Measurements from ENCODE around the gene EPHA1. TPM values are rescaled to one million over a fixed set of nuclear protein-coding genes. Genes with fewer than 3 reads are reported as not detected.
A peak's percentile ranks its signal among the peaks of the same experiment; 100 is the strongest.

EPHA1 gene
- polyA plus RNA-seq, 1 of the 3 experiments (the other 2 are of a cell fraction): 0.49 TPM

DNA sequence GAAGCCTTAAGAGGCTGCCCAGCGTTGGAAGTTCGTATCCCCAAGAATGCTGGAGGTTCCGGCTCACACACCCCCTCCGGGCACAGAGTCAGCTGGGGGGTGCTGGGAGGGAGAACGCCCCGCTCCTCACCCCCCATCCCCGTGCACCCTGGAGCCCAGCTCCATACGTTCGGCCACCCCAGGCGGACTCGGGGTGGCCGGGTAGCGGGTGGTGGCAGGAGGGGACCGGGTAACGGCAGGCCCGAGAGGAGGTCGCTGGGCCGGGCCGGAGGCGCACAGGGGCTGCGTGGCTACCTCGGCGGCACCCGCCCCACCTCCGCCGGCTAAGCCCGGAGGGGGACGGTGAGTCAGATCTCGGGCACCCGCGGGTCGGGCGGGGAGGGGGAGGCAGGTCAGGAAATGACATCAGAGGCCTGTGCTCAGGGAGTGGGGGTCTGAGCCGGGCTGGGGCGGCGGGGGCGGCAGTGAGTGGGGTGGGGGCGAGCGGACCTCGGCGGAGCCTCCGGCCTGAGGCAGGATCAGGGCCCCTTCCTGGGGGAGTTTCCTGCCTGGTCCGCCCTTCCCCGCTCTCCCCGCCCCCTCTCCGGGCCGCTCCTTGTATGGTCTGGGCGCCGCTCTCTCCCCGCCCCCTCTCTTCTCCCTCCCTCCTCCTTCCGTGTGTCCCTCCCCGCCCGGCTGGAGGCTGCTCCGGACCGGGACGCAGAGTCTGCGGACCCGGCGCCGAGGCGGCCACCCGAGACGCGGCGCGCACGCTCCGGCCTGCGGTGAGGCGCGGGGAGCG, 27.8 kb downstream of the EPHA1 start, which contains the start of gene ZYX (continued):
- TF ChIP-seq, protein P1, sequence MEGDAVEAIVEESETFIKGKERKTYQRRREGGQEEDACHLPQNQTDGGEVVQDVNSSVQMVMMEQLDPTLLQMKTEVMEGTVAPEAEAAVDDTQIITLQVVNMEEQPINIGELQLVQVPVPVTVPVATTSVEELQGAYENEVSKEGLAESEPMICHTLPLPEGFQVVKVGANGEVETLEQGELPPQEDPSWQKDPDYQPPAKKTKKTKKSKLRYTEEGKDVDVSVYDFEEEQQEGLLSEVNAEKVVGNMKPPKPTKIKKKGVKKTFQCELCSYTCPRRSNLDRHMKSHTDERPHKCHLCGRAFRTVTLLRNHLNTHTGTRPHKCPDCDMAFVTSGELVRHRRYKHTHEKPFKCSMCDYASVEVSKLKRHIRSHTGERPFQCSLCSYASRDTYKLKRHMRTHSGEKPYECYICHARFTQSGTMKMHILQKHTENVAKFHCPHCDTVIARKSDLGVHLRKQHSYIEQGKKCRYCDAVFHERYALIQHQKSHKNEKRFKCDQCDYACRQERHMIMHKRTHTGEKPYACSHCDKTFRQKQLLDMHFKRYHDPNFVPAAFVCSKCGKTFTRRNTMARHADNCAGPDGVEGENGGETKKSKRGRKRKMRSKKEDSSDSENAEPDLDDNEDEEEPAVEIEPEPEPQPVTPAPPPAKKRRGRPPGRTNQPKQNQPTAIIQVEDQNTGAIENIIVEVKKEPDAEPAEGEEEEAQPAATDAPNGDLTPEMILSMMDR (IDR thresholded peaks at IDR 0.05): no peak
- TF ChIP-seq, protein P2, sequence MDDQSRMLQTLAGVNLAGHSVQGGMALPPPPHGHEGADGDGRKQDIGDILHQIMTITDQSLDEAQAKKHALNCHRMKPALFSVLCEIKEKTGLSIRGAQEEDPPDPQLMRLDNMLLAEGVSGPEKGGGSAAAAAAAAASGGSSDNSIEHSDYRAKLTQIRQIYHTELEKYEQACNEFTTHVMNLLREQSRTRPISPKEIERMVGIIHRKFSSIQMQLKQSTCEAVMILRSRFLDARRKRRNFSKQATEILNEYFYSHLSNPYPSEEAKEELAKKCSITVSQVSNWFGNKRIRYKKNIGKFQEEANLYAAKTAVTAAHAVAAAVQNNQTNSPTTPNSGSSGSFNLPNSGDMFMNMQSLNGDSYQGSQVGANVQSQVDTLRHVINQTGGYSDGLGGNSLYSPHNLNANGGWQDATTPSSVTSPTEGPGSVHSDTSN (IDR thresholded peaks at IDR 0.05): peak; percentile 45; the same call in 1 of the 2 replicates
- TF ChIP-seq RAD21 (IDR thresholded peaks at IDR 0.05; ENCODE audit: low read length) (no peak), EP300 (IDR thresholded peaks at IDR 0.05; ENCODE audit: borderline replicate concordance in 1 of 2, low read depth in 1 of 2, low read length in 1 of 2) (peak in 1 of 2 experiments; percentile 61; a peak in 2 of 4 replicates), TCF12 (IDR thresholded peaks at IDR 0.05) (peak; percentile 49; the same call in 1 of the 2 replicates), YY1 (IDR thresholded peaks at IDR 0.05; ENCODE audit: low read depth) (0 out of 2 replicates have a peak, but pooled peaks have one; percentile 18), EZH2phosphoT487 (IDR thresholded peaks at IDR 0.05; ENCODE audit: borderline replicate concordance, low read depth) (no peak), GABPA (IDR thresholded peaks at IDR 0.05; ENCODE audit: low read depth) (peak; percentile 67), NFIC (IDR thresholded peaks at IDR 0.05; ENCODE audit: borderline replicate concordance) (peak; percentile 13; the same call in 1 of the 2 replicates), SMC3 (IDR thresholded peaks at IDR 0.05; ENCODE audit: low read depth, low read length) (no peak), SIN3A (IDR thresholded peaks at IDR 0.05; ENCODE audit: borderline replicate concordance, low read depth, low read length) (peak; percentile 18; the same call in 1 of the 2 replicates), FOXJ3 (CRISPR knock-in tag; IDR thresholded peaks at IDR 0.05) (no peak), RFX5 (IDR thresholded peaks at IDR 0.05; ENCODE audit: low read length) (no peak)

DNA sequence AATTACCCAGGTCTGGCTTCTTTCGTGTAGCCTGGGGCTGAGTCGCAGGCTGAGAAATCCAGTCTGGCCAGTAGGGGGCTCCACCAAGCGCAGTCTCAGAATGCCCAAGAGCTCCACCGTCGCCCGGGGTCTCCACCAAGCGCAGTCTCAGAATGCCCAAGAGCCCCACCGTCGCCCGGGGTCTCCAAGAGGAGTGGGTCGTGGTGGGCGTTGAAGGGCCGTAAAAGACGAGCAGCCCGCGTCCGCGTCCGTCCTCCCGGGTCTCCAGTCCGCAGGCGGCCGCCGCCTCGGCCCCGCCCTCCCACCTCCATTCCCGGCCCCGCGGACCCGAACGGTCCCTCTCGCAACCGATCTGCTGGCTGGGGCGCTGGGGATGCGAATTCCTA, 28.4 kb downstream of the EPHA1 start:
- Histone ChIP-seq H3K79me2 (ENCODE audit: insufficient read depth) (peaks cover 80% of the 10 kb centered on the region), H3K36me3 (replicated peaks in 1 of 2; ENCODE audit: control insufficient read depth in 1 of 2, insufficient read depth in 2 of 2, low read length in 1 of 2) (peaks cover 16 to 34% of the 10 kb centered on the region in 2 experiments), H3K4me1 (ENCODE audit: control insufficient read depth in 1 of 2, insufficient read depth in 2 of 2, low read depth in 1 of 2, low read length in 1 of 2) (peaks cover 20 to 50% of the 10 kb centered on the region in 2 experiments; a peak in 3 of 4 replicates), H3K9me3 (no peaks in the 10 kb centered on the region), H4K20me1 (ENCODE audit: insufficient read depth) (peaks cover 34% of the 10 kb centered on the region), H3K4me2 (peak overlapping the region; percentile 90), H3K27ac (ENCODE audit: low read depth in 2 of 2, low read length in 1 of 2) (peak overlapping the region; percentile 91 to 100), H3K4me3 (ENCODE audit: low read depth in 2 of 2, low read length in 1 of 2) (peak overlapping the region; percentile 79 to 99), H3K9me2 (no peaks in the 10 kb centered on the region), H3F3A (replicated peaks; ENCODE audit: insufficient read depth) (peaks cover 24% of the 10 kb centered on the region), H2AFZ (ENCODE audit: low read depth) (peak overlapping the region; percentile 58; the same call in 1 of the 2 replicates), H3K27me3 (ENCODE audit: insufficient read depth) (no peaks in the 10 kb centered on the region), H3K9ac (peak overlapping the region; percentile 99)
- under 1% methylated on average over 6 of the region's 35 CpGs for WGBS (ENCODE audit: low lambda C conversion rate)
- ChIA-PET CTCF (interaction anchor here (0.6 to 5.8 kb wide), 36 partner anchors 8 to 521 kb away, joined by 3 to 50 read pairs (median 6); partner anchors contain the start of genes CASP2, EPHA1, GSTK1 and TCAF1), POLR2A (interaction anchor here (0.6 to 1.4 kb wide), 4 partner anchors 17 to 117 kb away, joined by 3 to 5 read pairs (median 4); partner anchors contain the start of genes CASP2 and GSTK1)
- DNase-seq: peak; percentile 90
- TF ChIP-seq RCOR1 (IDR thresholded peaks at IDR 0.05; ENCODE audit: low read length) (0 out of 2 replicates have a peak, but pooled peaks have one; percentile 21), SMC3 (IDR thresholded peaks at IDR 0.05; ENCODE audit: low read depth, low read length) (peak; percentile 55), POLR2AphosphoS5 (IDR thresholded peaks at IDR 0.05; ENCODE audit: low read depth, low read length) (no peak), MXI1 (IDR thresholded peaks at IDR 0.05; ENCODE audit: low read depth, low read length) (0 out of 2 replicates have a peak, but pooled peaks have one; percentile 40), TAF1 (IDR thresholded peaks at IDR 0.05; ENCODE audit: borderline replicate concordance, low read depth, low read length) (peak; percentile 74), SIN3A (IDR thresholded peaks at IDR 0.05; ENCODE audit: borderline replicate concordance, low read depth, low read length) (0 out of 2 replicates have a peak, but pooled peaks have one; percentile 76), TEAD4 (IDR thresholded peaks at IDR 0.05; ENCODE audit: borderline replicate concordance, insufficient read depth) (no peak)
- TF ChIP-seq, protein P3, sequence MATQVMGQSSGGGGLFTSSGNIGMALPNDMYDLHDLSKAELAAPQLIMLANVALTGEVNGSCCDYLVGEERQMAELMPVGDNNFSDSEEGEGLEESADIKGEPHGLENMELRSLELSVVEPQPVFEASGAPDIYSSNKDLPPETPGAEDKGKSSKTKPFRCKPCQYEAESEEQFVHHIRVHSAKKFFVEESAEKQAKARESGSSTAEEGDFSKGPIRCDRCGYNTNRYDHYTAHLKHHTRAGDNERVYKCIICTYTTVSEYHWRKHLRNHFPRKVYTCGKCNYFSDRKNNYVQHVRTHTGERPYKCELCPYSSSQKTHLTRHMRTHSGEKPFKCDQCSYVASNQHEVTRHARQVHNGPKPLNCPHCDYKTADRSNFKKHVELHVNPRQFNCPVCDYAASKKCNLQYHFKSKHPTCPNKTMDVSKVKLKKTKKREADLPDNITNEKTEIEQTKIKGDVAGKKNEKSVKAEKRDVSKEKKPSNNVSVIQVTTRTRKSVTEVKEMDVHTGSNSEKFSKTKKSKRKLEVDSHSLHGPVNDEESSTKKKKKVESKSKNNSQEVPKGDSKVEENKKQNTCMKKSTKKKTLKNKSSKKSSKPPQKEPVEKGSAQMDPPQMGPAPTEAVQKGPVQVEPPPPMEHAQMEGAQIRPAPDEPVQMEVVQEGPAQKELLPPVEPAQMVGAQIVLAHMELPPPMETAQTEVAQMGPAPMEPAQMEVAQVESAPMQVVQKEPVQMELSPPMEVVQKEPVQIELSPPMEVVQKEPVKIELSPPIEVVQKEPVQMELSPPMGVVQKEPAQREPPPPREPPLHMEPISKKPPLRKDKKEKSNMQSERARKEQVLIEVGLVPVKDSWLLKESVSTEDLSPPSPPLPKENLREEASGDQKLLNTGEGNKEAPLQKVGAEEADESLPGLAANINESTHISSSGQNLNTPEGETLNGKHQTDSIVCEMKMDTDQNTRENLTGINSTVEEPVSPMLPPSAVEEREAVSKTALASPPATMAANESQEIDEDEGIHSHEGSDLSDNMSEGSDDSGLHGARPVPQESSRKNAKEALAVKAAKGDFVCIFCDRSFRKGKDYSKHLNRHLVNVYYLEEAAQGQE (IDR thresholded peaks at IDR 0.05; ENCODE audit: low read depth, low read length): 0 out of 2 replicates have a peak, but pooled peaks have one; percentile 27
- TF ChIP-seq, protein P4, sequence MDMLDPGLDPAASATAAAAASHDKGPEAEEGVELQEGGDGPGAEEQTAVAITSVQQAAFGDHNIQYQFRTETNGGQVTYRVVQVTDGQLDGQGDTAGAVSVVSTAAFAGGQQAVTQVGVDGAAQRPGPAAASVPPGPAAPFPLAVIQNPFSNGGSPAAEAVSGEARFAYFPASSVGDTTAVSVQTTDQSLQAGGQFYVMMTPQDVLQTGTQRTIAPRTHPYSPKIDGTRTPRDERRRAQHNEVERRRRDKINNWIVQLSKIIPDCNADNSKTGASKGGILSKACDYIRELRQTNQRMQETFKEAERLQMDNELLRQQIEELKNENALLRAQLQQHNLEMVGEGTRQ (IDR thresholded peaks at IDR 0.05; ENCODE audit: borderline replicate concordance, low read depth, low read length): no peak
